Transverse colon (tissue), 4 donors: ENCODE data around the gene DCAF8. TPM values are rescaled to one million over a fixed set of nuclear protein-coding genes. Genes with fewer than 3 reads are reported as not detected.

ENCODE experiments used
- DNase-seq: peaks from one replicate; pipeline ENCODE4 v3.0.0-alpha.2; 2019
- H3K27ac ChIP-seq, 4 donors: fragments of 200-600 bp; sonication (generic); 2 replicates each; pipeline ENCODE4 v1.5.1; 2016 to 2018; ENCODE audit warnings: inconsistent platforms in 4 of 4
- H3K27me3 ChIP-seq: fragments of 200-600 bp; sonication (generic); 2 replicates; pipeline ENCODE4 v1.5.1; 2017; ENCODE audit warnings: inconsistent platforms
- H3K36me3 ChIP-seq, 4 donors: fragments of 200-600 bp; sonication (generic); 2 replicates each; pipeline ENCODE4 v1.5.1; 2017 to 2019; ENCODE audit warnings: inconsistent platforms in 4 of 4
- H3K4me1 ChIP-seq, 4 donors: fragments of 200-600 bp; sonication (generic); 2 replicates each; pipeline ENCODE4 v1.5.1; 2017 to 2020; ENCODE audit warnings: inconsistent platforms in 4 of 4
- H3K4me3 ChIP-seq, 4 donors: fragments of 200-600 bp; sonication (generic); 1 replicate in 1 of 4; 2 replicates in 3 of 4; pipeline versions ENCODE4 v1.5.1 to v1.6.1; 2017 to 2019; ENCODE audit warnings: inconsistent platforms in 4 of 4
- H3K9me3 ChIP-seq, 2 donors: fragments of 200-600 bp; sonication (generic); 2 replicates each; pipeline ENCODE4 v1.5.1; 2017 to 2019; ENCODE audit warnings: inconsistent platforms in 2 of 2
- EP300 ChIP-seq: sonication (generic); formaldehyde crosslinking; IDR thresholded peaks from one replicate; pipeline ENCODE4 v1.6.1; 2017; ENCODE audit warnings: antibody characterized with exemption, low read depth
- POLR2A ChIP-seq: fragments of 450-650 bp; IDR thresholded peaks from one replicate; pipeline ENCODE4 v1.6.1; 2016; ENCODE audit warnings: antibody characterized with exemption, mild to moderate bottlenecking, moderate library complexity
- POLR2AphosphoS5 ChIP-seq, 3 donors: sonication (generic); formaldehyde crosslinking; IDR thresholded peaks; one replicate each; pipeline ENCODE4 v1.6.1; 2016; ENCODE audit warnings: antibody characterized with exemption in 3 of 3
- WGBS, 2 donors: methylation state at CpG; one replicate each; pipeline ENCODE4 v1.1.5; 2018; ENCODE audit warnings: low coverage in 1 of 2; 5-methylcytosine and 5-hydroxymethylcytosine counted together
- in situ Hi-C, 4 donors: fragments of 200-750 bp; cut with MboI; loops; one replicate each; pipeline versions ENCODE4 v1.15.0 to v1.15.1; 2017; ENCODE audit warnings: low sequenced_read_pairs in 3 of 4, low pct_ligation_motif_present in 1 of 4, low pct_unique_long_range_greater_than_20kb in 1 of 4
- intact Hi-C: fragments of 100-400 bp; cut with DNase I; formaldehyde crosslinking; loops from one replicate; pipeline ENCODE4 v1.15.1; 2023; ENCODE audit warnings: low total_unique reads
- total RNA-seq, 4 donors: library from RNA; depleted of rRNA; stranded (reverse); fragments of >200 nt; gene quantifications; one replicate each; pipeline ENCODE4 v1.1.0, GENCODE V29; 2016
- TF ChIP-seq, protein P1 (sequence below), 5 experiments: fragments of 200-600 bp in 3 of 5; fragments of 450-650 bp in 2 of 5; sonication (generic) in 3 of 5; IDR thresholded peaks; 1 replicate in 2 of 5; 2 replicates in 3 of 5; pipeline ENCODE4 v1.5.1; 2016 to 2017; ENCODE audit warnings: antibody characterized with exemption in 5 of 5, inconsistent platforms in 3 of 5, mild to moderate bottlenecking in 2 of 5, moderate library complexity in 1 of 5

DCAF8 gene
- total RNA-seq, 4 donors from 2014 or later: 128 to 279 (median 137) TPM

GRCh38 chr1:160225345-160225744 lies 37.0 kb downstream of the DCAF8 start:
- Histone ChIP-seq H3K9me3 (no peaks in the 10 kb centered on the region), H3K36me3 (peaks cover 0 to 90% (median 40%) of the 10 kb centered on the region in 4 donors), H3K27ac (no peak overlapping the region), H3K4me1 (no peaks in the 10 kb centered on the region), H3K27me3 (no peaks in the 10 kb centered on the region), H3K4me3 (no peak overlapping the region)
- in situ Hi-C loops (no loop called here), intact Hi-C loops (no loop called here)
- TF ChIP-seq POLR2A (no peak), EP300 (no peak)
- TF ChIP-seq, protein P1, sequence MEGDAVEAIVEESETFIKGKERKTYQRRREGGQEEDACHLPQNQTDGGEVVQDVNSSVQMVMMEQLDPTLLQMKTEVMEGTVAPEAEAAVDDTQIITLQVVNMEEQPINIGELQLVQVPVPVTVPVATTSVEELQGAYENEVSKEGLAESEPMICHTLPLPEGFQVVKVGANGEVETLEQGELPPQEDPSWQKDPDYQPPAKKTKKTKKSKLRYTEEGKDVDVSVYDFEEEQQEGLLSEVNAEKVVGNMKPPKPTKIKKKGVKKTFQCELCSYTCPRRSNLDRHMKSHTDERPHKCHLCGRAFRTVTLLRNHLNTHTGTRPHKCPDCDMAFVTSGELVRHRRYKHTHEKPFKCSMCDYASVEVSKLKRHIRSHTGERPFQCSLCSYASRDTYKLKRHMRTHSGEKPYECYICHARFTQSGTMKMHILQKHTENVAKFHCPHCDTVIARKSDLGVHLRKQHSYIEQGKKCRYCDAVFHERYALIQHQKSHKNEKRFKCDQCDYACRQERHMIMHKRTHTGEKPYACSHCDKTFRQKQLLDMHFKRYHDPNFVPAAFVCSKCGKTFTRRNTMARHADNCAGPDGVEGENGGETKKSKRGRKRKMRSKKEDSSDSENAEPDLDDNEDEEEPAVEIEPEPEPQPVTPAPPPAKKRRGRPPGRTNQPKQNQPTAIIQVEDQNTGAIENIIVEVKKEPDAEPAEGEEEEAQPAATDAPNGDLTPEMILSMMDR (IDR thresholded peaks at IDR 0.05): no peak
- DNase-seq: no peak
- 45 to 69% methylated on average over 2 of the region's 2 CpGs for WGBS, 2 donors

- no peaks in the 10 kb centered on the region for H3K9me3 ChIP-seq
- no peak for DNase-seq
- peaks cover 0 to 86% (median 37%) of the 10 kb centered on the region in 4 donors for H3K36me3 ChIP-seq
- H3K4me3 ChIP-seq: no peak overlapping the region
- intact Hi-C loops: no loop called here
- WGBS, 2 donors: 91 to 100% methylated on average over 1 to 2 of the region's 2 CpGs
- H3K27me3 ChIP-seq: no peaks in the 10 kb centered on the region
- H3K4me1 ChIP-seq: peaks cover 0 to under 1% (median 0%) of the 10 kb centered on the region in 4 donors
- TF ChIP-seq POLR2A (no peak), EP300 (no peak), POLR2AphosphoS5 (IDR thresholded peaks at IDR 0.05) (no peak)
- TF ChIP-seq, protein P1 (IDR thresholded peaks at IDR 0.05): no peak
- no peak overlapping the region for H3K27ac ChIP-seq
- in situ Hi-C loops: no loop called here
These were observed 37.7 kb downstream of the DCAF8 start for GRCh38 chr1:160224606-160225005.

- TF ChIP-seq, protein P1 (IDR thresholded peaks at IDR 0.05): no peak
- TF ChIP-seq POLR2A (no peak), EP300 (no peak), POLR2AphosphoS5 (IDR thresholded peaks at IDR 0.05) (no peak)
- DNase-seq: no peak
- H3K4me1 ChIP-seq: peaks cover 11 to 21% (median 16%) of the 10 kb centered on the region in 4 donors
- in situ Hi-C loops (no loop called here), intact Hi-C loops (no loop called here)
- no peaks in the 10 kb centered on the region for H3K9me3 ChIP-seq
- H3K27ac ChIP-seq: no peak overlapping the region
- WGBS, 2 donors: 91 to 100% methylated on average over 3 of the region's 3 CpGs
- H3K27me3 ChIP-seq: no peaks in the 10 kb centered on the region
- H3K36me3 ChIP-seq: peaks cover 0 to 65% (median 27%) of the 10 kb centered on the region in 4 donors
- H3K4me3 ChIP-seq: no peak overlapping the region
These were observed 39.8 kb downstream of the DCAF8 start for GRCh38 chr1:160222546-160222945.

GRCh38 chr1:160221089-160221488 lies 41.3 kb downstream of the DCAF8 start:
- TF ChIP-seq EP300 (no peak), POLR2A (no peak), POLR2AphosphoS5 (IDR thresholded peaks at IDR 0.05) (no peak)
- TF ChIP-seq, protein P1 (IDR thresholded peaks at IDR 0.05): no peak
- no peak for DNase-seq
- intact Hi-C loops: no loop called here
- Histone ChIP-seq H3K36me3 (peaks cover 0 to 55% (median 26%) of the 10 kb centered on the region in 4 donors), H3K4me3 (no peak overlapping the region), H3K4me1 (peaks cover 17 to 29% (median 25%) of the 10 kb centered on the region in 4 donors), H3K27me3 (no peaks in the 10 kb centered on the region), H3K9me3 (no peaks in the 10 kb centered on the region), H3K27ac (no peak overlapping the region)
- in situ Hi-C loops: no loop called here
